Peyer's patch (tissue), 4 donors: Measurements from ENCODE around the gene TSLP.

Experiments used
- POLR2A ChIP-seq, 2 donors: fragments of 450-650 bp; IDR thresholded peaks; one replicate each; pipeline ENCODE4 v1.5.1; 2017; ENCODE audit warnings: antibody characterized with exemption in 2 of 2, mild to moderate bottlenecking in 2 of 2, moderate library complexity in 2 of 2
- TF ChIP-seq, protein P1 (sequence below), 6 experiments: fragments of 450-650 bp in 4 of 6; fragments of 200-600 bp in 2 of 6; sonication (generic) in 1 of 6; IDR thresholded peaks; one replicate each; pipeline ENCODE4 v1.5.1; 2017 to 2019; ENCODE audit warnings: antibody characterized with exemption in 6 of 6, mild to moderate bottlenecking in 3 of 6, moderate library complexity in 1 of 6

DNA sequence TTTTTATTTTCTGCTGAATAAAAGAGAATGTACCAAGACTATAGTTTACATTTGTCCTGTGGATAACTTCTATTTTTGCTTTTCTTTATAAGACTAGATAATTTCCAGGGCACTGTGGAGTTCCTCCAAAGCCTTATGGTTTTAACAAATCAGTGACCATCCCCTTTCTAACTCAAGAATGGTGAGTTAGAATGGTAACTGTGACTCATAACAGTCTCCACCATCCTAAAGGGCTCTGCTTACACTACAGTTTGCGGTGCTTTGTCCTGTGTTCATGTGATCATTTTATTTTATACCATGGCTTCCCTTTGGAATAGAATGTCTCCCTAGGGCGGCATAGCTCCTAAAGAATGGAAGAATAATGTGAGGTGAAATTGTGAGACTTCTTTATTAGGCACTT, 50.9 kb downstream of the TSLP start:
- TF ChIP-seq POLR2A (IDR thresholded peaks at IDR 0.05) = no peak
- TF ChIP-seq, protein P1, sequence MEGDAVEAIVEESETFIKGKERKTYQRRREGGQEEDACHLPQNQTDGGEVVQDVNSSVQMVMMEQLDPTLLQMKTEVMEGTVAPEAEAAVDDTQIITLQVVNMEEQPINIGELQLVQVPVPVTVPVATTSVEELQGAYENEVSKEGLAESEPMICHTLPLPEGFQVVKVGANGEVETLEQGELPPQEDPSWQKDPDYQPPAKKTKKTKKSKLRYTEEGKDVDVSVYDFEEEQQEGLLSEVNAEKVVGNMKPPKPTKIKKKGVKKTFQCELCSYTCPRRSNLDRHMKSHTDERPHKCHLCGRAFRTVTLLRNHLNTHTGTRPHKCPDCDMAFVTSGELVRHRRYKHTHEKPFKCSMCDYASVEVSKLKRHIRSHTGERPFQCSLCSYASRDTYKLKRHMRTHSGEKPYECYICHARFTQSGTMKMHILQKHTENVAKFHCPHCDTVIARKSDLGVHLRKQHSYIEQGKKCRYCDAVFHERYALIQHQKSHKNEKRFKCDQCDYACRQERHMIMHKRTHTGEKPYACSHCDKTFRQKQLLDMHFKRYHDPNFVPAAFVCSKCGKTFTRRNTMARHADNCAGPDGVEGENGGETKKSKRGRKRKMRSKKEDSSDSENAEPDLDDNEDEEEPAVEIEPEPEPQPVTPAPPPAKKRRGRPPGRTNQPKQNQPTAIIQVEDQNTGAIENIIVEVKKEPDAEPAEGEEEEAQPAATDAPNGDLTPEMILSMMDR (IDR thresholded peaks at IDR 0.05) = no peak
